GM23338 (cell line): ENCODE results near the gene FAT1. TPM values are rescaled to one million over a fixed set of nuclear protein-coding genes. Genes with fewer than 3 reads are reported as not detected.

Experiments
- ATAC-seq: fragments of 200-7000 bp; cut with Tn5 transposase; 3 replicates; pipeline ENCODE4 v1.9.1; 2020
- DNase-seq: peaks from one replicate; pipeline ENCODE4 v3.0.0-alpha.2; 2015; ENCODE audit warnings: low spot score
- H2AFZ ChIP-seq: fragments of 200-600 bp; sonication (generic); 2 replicates; pipeline ENCODE4 v1.8.0; 2016; ENCODE audit warnings: antibody characterized with exemption, mild to moderate bottlenecking, moderate library complexity
- H3F3A ChIP-seq: fragments of 200-600 bp; sonication (generic); replicated peaks from 2 replicates; pipeline ENCODE4 v1.8.0; 2017; ENCODE audit warnings: antibody characterized with exemption, mixed run types, low read depth
- H3K27ac ChIP-seq: fragments of 200-600 bp; sonication (generic); 2 replicates; pipeline ENCODE4 v1.6.1; 2016; ENCODE audit warnings: low read depth
- H3K27me3 ChIP-seq: fragments of 200-600 bp; sonication (generic); 2 replicates; pipeline ENCODE4 v1.8.0; 2016; ENCODE audit warnings: mild to moderate bottlenecking, mixed run types, moderate library complexity; ENCODE audit not compliant: insufficient read depth
- H3K36me3 ChIP-seq: fragments of 200-600 bp; sonication (generic); 2 replicates; pipeline ENCODE4 v1.8.0; 2016; ENCODE audit warnings: mild to moderate bottlenecking; ENCODE audit not compliant: insufficient read depth
- H3K4me1 ChIP-seq: fragments of 200-600 bp; sonication (generic); 2 replicates; pipeline ENCODE4 v1.8.0; 2016; ENCODE audit warnings: mild to moderate bottlenecking, moderate library complexity; ENCODE audit not compliant: insufficient read depth
- H3K4me2 ChIP-seq: fragments of 200-600 bp; sonication (generic); 2 replicates; pipeline ENCODE4 v1.7.1; 2017; ENCODE audit warnings: mixed run types
- H3K4me3 ChIP-seq: fragments of 200-600 bp; sonication (generic); 2 replicates; pipeline ENCODE4 v1.6.1; 2016; ENCODE audit warnings: mixed run types
- H3K79me2 ChIP-seq: fragments of 200-600 bp; sonication (generic); replicated peaks from 2 replicates; pipeline ENCODE4 v1.8.0; 2017; ENCODE audit warnings: mild to moderate bottlenecking; ENCODE audit not compliant: insufficient read depth
- H3K9me2 ChIP-seq: fragments of 200-600 bp; sonication (generic); 2 replicates; pipeline ENCODE4 v1.8.0; 2017; ENCODE audit not compliant: insufficient read depth
- H4K20me1 ChIP-seq: fragments of 200-600 bp; sonication (generic); replicated peaks from 2 replicates; pipeline ENCODE4 v1.8.0; 2017; ENCODE audit warnings: mild to moderate bottlenecking; ENCODE audit not compliant: insufficient read depth
- H3K27ac Mint-ChIP-seq: 2 replicates; pipeline ENCODE4 v1.8.0; 2020; ENCODE audit warnings: inconsistent platforms, mild to moderate bottlenecking, moderate library complexity, mixed read lengths
- H3K27me3 Mint-ChIP-seq: 3 replicates; pipeline ENCODE4 v1.8.0; 2022; ENCODE audit warnings: low read depth, mild to moderate bottlenecking, moderate library complexity, mixed read lengths, inconsistent platforms; ENCODE audit not compliant: insufficient read depth, poor library complexity
- H3K36me3 Mint-ChIP-seq: 3 replicates; pipeline ENCODE4 v1.8.0; 2021; ENCODE audit warnings: low read depth, mild to moderate bottlenecking, inconsistent platforms, moderate library complexity, mixed read lengths
- H3K4me1 Mint-ChIP-seq: 3 replicates; pipeline ENCODE4 v1.8.0; 2020; ENCODE audit warnings: mild to moderate bottlenecking, inconsistent platforms, mixed read lengths
- H3K4me3 Mint-ChIP-seq: 3 replicates; pipeline ENCODE4 v1.8.0; 2021; ENCODE audit warnings: moderate library complexity, mild to moderate bottlenecking, inconsistent platforms, mixed read lengths
- H3K9me3 Mint-ChIP-seq: 3 replicates; pipeline ENCODE4 v1.8.0; 2020; ENCODE audit warnings: moderate library complexity, mild to moderate bottlenecking, inconsistent platforms, mixed read lengths
- CREB1 ChIP-seq: fragments of 250-450 bp; sonication (Bioruptor Pico); IDR thresholded peaks from 2 replicates; pipeline ENCODE4 v1.5.0; 2020; ENCODE audit warnings: low read depth, mild to moderate bottlenecking, moderate library complexity
- EZH2 ChIP-seq: fragments of 200-600 bp; sonication (generic); IDR thresholded peaks from one replicate; pipeline ENCODE4 v1.8.0; 2017; ENCODE audit warnings: antibody characterized with exemption, mild to moderate bottlenecking, low read depth; ENCODE audit not compliant: unreplicated experiment
- EZH2phosphoT487 ChIP-seq: fragments of 200-600 bp; sonication (generic); IDR thresholded peaks from one replicate; pipeline ENCODE4 v1.8.1; 2018; ENCODE audit warnings: antibody characterized with exemption; ENCODE audit not compliant: unreplicated experiment
- JUNB ChIP-seq: IDR thresholded peaks from one replicate; pipeline ENCODE4 v1.6.1; 2016; ENCODE audit warnings: antibody characterized with exemption; ENCODE audit not compliant: unreplicated experiment
- NANOG ChIP-seq: IDR thresholded peaks from 2 replicates; pipeline ENCODE4 v1.6.1; 2016; ENCODE audit warnings: antibody characterized with exemption, borderline replicate concordance
- POLR2AphosphoS5 ChIP-seq: IDR thresholded peaks from 2 replicates; pipeline ENCODE4 v1.6.1; 2016; ENCODE audit warnings: antibody characterized with exemption, low read depth
- STAT1 ChIP-seq: IDR thresholded peaks from one replicate; pipeline ENCODE4 v1.6.1; 2016; ENCODE audit warnings: antibody characterized with exemption; ENCODE audit not compliant: unreplicated experiment
- ZNF114 ChIP-seq: fragments of 250-450 bp; sonication (Bioruptor Pico); IDR thresholded peaks from 2 replicates; pipeline ENCODE4 v1.5.0; 2020; ENCODE audit warnings: mild to moderate bottlenecking, moderate library complexity
- ZNF331 ChIP-seq: fragments of 250-450 bp; sonication (Bioruptor Pico); IDR thresholded peaks from 2 replicates; pipeline ENCODE4 v1.5.0; 2020; ENCODE audit warnings: low read depth, mild to moderate bottlenecking, moderate library complexity
- polyA plus RNA-seq: library from polyadenylated mRNA; unstranded; fragments of >200 nt; fragmentation: Nextera tagmentation; extraction: Ambion mirVana; gene quantifications from 2 replicates; pipeline ENCODE4 v1.2.1, GENCODE V29; 2016
- total RNA-seq: library from RNA; depleted of rRNA; stranded (reverse); fragments of >200 nt; shearing (Covaris generic); gene quantifications from 2 replicates; pipeline ENCODE4 v1.2.3, GENCODE V29; 2014
- TF ChIP-seq, protein P1 (sequence below): fragments of 250-450 bp; sonication (Bioruptor Pico); IDR thresholded peaks from 2 replicates; pipeline ENCODE4 v1.5.0; 2020; ENCODE audit warnings: mild to moderate bottlenecking, moderate library complexity
- TF ChIP-seq, protein P2 (sequence below), 2 experiments: fragments of 200-600 bp in 1 of 2; sonication (generic) in 1 of 2; conservative IDR thresholded peaks; 2 replicates each; pipeline versions ENCODE4 v1.5.1 to v1.6.1; 2016 to 2017; ENCODE audit warnings: antibody characterized with exemption in 2 of 2, low read depth in 2 of 2, mild to moderate bottlenecking in 2 of 2, moderate library complexity in 1 of 2
- TF ChIP-seq, protein P3 (sequence below): IDR thresholded peaks from 2 replicates; pipeline ENCODE4 v1.6.1; 2016; ENCODE audit warnings: antibody characterized with exemption
- TF ChIP-seq, protein P4 (sequence below): IDR thresholded peaks from one replicate; pipeline ENCODE4 v1.6.1; 2018; ENCODE audit warnings: antibody characterized with exemption; ENCODE audit not compliant: unreplicated experiment

FAT1 gene
- total and polyA plus RNA-seq, 2 experiments from 2014 or later, result 37.6 to 137 TPM

DNA sequence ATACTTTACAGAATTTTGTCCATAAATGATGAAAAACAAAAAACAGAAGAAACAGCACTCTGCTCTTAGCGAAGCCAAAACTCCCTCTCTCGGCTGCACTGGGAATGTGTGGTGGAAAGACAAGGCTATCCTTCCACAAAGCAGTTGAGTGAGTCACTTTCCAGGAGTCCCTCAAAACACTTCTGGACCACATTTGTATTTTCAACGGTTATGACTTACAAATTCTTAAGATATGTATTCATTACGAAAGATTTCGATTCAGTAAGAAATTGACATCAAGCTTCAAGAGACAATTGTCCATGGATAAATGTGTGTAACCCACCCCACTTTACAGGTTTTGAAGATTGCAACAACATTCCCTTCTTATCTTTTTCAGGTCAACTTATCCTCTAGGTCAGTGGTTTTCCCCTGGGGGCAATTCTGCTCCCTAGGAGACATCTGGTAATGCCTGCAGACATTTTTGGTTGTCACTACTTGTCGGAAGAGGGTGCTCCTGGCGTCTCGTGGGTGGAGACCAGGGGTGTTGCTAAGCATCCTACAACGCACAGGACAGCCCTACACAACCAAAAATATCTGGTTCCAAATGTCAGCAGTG is 101.6 kb downstream of the FAT1 start:
- H4K20me1 ChIP-seq, result no peaks in the 10 kb centered on the region
- 0 out of 2 replicates have a peak, but pooled peaks cover 8% of the 10 kb centered on the region for H3K4me1 ChIP-seq
- peaks cover 21% of the 10 kb centered on the region for H3K4me1 Mint-ChIP-seq
- ATAC-seq (no peak), DNase-seq (no peak)
- 0 out of 2 replicates have a peak, but pooled peaks cover 4% of the 10 kb centered on the region for H3K79me2 ChIP-seq
- no peak overlapping the region for H3K4me3 Mint-ChIP-seq
- no peak overlapping the region for H3K4me3 ChIP-seq
- no peaks in the 10 kb centered on the region for H3K27me3 ChIP-seq
- TF ChIP-seq, protein P1, sequence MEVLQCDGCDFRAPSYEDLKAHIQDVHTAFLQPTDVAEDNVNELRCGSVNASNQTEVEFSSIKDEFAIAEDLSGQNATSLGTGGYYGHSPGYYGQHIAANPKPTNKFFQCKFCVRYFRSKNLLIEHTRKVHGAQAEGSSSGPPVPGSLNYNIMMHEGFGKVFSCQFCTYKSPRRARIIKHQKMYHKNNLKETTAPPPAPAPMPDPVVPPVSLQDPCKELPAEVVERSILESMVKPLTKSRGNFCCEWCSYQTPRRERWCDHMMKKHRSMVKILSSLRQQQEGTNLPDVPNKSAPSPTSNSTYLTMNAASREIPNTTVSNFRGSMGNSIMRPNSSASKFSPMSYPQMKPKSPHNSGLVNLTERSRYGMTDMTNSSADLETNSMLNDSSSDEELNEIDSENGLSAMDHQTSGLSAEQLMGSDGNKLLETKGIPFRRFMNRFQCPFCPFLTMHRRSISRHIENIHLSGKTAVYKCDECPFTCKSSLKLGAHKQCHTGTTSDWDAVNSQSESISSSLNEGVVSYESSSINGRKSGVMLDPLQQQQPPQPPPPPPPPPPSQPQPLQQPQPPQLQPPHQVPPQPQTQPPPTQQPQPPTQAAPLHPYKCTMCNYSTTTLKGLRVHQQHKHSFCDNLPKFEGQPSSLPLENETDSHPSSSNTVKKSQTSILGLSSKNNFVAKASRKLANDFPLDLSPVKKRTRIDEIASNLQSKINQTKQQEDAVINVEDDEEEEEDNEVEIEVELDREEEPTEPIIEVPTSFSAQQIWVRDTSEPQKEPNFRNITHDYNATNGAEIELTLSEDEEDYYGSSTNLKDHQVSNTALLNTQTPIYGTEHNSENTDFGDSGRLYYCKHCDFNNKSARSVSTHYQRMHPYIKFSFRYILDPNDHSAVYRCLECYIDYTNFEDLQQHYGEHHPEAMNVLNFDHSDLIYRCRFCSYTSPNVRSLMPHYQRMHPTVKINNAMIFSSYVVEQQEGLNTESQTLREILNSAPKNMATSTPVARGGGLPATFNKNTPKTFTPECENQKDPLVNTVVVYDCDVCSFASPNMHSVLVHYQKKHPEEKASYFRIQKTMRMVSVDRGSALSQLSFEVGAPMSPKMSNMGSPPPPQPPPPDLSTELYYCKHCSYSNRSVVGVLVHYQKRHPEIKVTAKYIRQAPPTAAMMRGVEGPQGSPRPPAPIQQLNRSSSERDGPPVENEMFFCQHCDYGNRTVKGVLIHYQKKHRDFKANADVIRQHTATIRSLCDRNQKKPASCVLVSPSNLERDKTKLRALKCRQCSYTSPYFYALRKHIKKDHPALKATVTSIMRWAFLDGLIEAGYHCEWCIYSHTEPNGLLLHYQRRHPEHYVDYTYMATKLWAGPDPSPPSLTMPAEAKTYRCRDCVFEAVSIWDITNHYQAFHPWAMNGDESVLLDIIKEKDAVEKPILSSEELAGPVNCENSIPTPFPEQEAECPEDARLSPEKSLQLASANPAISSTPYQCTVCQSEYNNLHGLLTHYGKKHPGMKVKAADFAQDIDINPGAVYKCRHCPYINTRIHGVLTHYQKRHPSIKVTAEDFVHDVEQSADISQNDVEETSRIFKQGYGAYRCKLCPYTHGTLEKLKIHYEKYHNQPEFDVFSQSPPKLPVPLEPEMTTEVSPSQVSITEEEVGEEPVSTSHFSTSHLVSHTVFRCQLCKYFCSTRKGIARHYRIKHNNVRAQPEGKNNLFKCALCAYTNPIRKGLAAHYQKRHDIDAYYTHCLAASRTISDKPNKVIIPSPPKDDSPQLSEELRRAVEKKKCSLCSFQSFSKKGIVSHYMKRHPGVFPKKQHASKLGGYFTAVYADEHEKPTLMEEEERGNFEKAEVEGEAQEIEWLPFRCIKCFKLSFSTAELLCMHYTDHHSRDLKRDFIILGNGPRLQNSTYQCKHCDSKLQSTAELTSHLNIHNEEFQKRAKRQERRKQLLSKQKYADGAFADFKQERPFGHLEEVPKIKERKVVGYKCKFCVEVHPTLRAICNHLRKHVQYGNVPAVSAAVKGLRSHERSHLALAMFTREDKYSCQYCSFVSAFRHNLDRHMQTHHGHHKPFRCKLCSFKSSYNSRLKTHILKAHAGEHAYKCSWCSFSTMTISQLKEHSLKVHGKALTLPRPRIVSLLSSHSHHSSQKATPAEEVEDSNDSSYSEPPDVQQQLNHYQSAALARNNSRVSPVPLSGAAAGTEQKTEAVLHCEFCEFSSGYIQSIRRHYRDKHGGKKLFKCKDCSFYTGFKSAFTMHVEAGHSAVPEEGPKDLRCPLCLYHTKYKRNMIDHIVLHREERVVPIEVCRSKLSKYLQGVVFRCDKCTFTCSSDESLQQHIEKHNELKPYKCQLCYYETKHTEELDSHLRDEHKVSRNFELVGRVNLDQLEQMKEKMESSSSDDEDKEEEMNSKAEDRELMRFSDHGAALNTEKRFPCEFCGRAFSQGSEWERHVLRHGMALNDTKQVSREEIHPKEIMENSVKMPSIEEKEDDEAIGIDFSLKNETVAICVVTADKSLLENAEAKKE (CRISPR knock-in tag), result no peak
- TF ChIP-seq EZH2, result no peak
- TF ChIP-seq, protein P2, sequence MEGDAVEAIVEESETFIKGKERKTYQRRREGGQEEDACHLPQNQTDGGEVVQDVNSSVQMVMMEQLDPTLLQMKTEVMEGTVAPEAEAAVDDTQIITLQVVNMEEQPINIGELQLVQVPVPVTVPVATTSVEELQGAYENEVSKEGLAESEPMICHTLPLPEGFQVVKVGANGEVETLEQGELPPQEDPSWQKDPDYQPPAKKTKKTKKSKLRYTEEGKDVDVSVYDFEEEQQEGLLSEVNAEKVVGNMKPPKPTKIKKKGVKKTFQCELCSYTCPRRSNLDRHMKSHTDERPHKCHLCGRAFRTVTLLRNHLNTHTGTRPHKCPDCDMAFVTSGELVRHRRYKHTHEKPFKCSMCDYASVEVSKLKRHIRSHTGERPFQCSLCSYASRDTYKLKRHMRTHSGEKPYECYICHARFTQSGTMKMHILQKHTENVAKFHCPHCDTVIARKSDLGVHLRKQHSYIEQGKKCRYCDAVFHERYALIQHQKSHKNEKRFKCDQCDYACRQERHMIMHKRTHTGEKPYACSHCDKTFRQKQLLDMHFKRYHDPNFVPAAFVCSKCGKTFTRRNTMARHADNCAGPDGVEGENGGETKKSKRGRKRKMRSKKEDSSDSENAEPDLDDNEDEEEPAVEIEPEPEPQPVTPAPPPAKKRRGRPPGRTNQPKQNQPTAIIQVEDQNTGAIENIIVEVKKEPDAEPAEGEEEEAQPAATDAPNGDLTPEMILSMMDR (conservative IDR thresholded peaks at IDR 0.05; ENCODE audit: low read depth in 2 of 2), result no peak
- no peak for TF ChIP-seq STAT1
- TF ChIP-seq EZH2phosphoT487, result no peak
- no peak for TF ChIP-seq ZNF331
- TF ChIP-seq CREB1 (CRISPR knock-in tag), result no peak
- TF ChIP-seq, protein P3, sequence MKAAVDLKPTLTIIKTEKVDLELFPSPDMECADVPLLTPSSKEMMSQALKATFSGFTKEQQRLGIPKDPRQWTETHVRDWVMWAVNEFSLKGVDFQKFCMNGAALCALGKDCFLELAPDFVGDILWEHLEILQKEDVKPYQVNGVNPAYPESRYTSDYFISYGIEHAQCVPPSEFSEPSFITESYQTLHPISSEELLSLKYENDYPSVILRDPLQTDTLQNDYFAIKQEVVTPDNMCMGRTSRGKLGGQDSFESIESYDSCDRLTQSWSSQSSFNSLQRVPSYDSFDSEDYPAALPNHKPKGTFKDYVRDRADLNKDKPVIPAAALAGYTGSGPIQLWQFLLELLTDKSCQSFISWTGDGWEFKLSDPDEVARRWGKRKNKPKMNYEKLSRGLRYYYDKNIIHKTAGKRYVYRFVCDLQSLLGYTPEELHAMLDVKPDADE, result no peak
- no peak for TF ChIP-seq NANOG
- TF ChIP-seq POLR2AphosphoS5, result no peak
- TF ChIP-seq, protein P4, sequence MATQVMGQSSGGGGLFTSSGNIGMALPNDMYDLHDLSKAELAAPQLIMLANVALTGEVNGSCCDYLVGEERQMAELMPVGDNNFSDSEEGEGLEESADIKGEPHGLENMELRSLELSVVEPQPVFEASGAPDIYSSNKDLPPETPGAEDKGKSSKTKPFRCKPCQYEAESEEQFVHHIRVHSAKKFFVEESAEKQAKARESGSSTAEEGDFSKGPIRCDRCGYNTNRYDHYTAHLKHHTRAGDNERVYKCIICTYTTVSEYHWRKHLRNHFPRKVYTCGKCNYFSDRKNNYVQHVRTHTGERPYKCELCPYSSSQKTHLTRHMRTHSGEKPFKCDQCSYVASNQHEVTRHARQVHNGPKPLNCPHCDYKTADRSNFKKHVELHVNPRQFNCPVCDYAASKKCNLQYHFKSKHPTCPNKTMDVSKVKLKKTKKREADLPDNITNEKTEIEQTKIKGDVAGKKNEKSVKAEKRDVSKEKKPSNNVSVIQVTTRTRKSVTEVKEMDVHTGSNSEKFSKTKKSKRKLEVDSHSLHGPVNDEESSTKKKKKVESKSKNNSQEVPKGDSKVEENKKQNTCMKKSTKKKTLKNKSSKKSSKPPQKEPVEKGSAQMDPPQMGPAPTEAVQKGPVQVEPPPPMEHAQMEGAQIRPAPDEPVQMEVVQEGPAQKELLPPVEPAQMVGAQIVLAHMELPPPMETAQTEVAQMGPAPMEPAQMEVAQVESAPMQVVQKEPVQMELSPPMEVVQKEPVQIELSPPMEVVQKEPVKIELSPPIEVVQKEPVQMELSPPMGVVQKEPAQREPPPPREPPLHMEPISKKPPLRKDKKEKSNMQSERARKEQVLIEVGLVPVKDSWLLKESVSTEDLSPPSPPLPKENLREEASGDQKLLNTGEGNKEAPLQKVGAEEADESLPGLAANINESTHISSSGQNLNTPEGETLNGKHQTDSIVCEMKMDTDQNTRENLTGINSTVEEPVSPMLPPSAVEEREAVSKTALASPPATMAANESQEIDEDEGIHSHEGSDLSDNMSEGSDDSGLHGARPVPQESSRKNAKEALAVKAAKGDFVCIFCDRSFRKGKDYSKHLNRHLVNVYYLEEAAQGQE, result no peak
- TF ChIP-seq JUNB, result no peak
- no peak for TF ChIP-seq ZNF114 (CRISPR knock-in tag)
- H3K27ac Mint-ChIP-seq, result no peak overlapping the region; the same call in 1 of the 2 replicates
- no peaks in the 10 kb centered on the region for H3K27me3 Mint-ChIP-seq
- H3K27ac ChIP-seq, result no peak overlapping the region
- no peaks in the 10 kb centered on the region for H3K9me2 ChIP-seq
- H2AFZ ChIP-seq, result no peak overlapping the region
- peaks cover 8% of the 10 kb centered on the region for H3K36me3 ChIP-seq
- no peaks in the 10 kb centered on the region for H3K9me3 Mint-ChIP-seq
- no peak overlapping the region for H3K4me2 ChIP-seq
- no peaks in the 10 kb centered on the region for H3F3A ChIP-seq
- peaks cover 60% of the 10 kb centered on the region for H3K36me3 Mint-ChIP-seq
